GM23248 (cell line): ENCODE data around the gene COX8C.

Experiments used
- EZH2 ChIP-seq: fragments of 200-600 bp; sonication (generic); IDR thresholded peaks from 2 replicates; pipeline ENCODE4 v1.6.1; 2018; ENCODE audit warnings: antibody characterized with exemption, mild to moderate bottlenecking; ENCODE audit not compliant: insufficient read depth, poor library complexity, severe bottlenecking
- EZH2phosphoT487 ChIP-seq: fragments of 200-600 bp; sonication (generic); IDR thresholded peaks from 2 replicates; pipeline ENCODE4 v1.6.1; 2018; ENCODE audit warnings: antibody characterized with exemption, moderate library complexity, mild to moderate bottlenecking, low read depth; ENCODE audit not compliant: insufficient read depth

GRCh38 chr14:93346926-93347721, at the start of gene COX8C:
- TF ChIP-seq EZH2, result no peak
- TF ChIP-seq EZH2phosphoT487, result no peak
